ENCODE measurements around the gene FGR.

The FGR gene

DNA sequence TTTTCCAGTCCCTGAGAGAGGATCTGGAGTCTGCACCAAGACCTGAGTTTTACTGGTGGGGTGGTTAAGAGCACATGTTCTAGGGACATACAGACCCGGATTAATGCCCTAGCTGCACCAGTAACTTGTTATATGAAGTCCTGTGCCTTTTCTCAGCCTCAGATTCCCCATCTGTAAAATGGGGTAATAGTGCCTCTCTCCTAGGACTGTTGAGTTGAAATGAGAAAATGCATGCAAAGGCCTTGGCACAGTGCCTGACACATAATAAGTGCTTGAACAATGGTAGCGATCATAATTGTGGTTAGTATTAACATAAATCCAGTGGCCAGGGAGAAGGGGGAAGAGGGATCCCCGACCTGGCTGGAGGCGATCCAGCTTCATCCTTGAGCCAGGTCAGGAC is 43.4 kb downstream of the FGR start:
- DNase-seq (ENCODE audit: low spot score) (no peak), ATAC-seq (ENCODE audit: low read depth) (no peak)
- no peak overlapping the region for H3K4me3 ChIP-seq (ENCODE audit: severe bottlenecking)
- peaks cover 44% of the 10 kb centered on the region for H3K4me1 ChIP-seq (ENCODE audit: insufficient read depth, poor library complexity, severe bottlenecking)
- peaks cover 21% of the 10 kb centered on the region for H3K36me3 ChIP-seq (ENCODE audit: low read depth)
- TF ChIP-seq, protein P1, sequence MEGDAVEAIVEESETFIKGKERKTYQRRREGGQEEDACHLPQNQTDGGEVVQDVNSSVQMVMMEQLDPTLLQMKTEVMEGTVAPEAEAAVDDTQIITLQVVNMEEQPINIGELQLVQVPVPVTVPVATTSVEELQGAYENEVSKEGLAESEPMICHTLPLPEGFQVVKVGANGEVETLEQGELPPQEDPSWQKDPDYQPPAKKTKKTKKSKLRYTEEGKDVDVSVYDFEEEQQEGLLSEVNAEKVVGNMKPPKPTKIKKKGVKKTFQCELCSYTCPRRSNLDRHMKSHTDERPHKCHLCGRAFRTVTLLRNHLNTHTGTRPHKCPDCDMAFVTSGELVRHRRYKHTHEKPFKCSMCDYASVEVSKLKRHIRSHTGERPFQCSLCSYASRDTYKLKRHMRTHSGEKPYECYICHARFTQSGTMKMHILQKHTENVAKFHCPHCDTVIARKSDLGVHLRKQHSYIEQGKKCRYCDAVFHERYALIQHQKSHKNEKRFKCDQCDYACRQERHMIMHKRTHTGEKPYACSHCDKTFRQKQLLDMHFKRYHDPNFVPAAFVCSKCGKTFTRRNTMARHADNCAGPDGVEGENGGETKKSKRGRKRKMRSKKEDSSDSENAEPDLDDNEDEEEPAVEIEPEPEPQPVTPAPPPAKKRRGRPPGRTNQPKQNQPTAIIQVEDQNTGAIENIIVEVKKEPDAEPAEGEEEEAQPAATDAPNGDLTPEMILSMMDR (IDR thresholded peaks at IDR 0.05; ENCODE audit: poor library complexity, severe bottlenecking), result no peak
- no peaks in the 10 kb centered on the region for H3K27me3 ChIP-seq (ENCODE audit: insufficient read depth, poor library complexity, severe bottlenecking)
- H3K9me3 ChIP-seq (ENCODE audit: severe bottlenecking), result no peaks in the 10 kb centered on the region
- H3K27ac ChIP-seq (ENCODE audit: poor library complexity, severe bottlenecking), result peak overlapping the region; percentile 52

DNA sequence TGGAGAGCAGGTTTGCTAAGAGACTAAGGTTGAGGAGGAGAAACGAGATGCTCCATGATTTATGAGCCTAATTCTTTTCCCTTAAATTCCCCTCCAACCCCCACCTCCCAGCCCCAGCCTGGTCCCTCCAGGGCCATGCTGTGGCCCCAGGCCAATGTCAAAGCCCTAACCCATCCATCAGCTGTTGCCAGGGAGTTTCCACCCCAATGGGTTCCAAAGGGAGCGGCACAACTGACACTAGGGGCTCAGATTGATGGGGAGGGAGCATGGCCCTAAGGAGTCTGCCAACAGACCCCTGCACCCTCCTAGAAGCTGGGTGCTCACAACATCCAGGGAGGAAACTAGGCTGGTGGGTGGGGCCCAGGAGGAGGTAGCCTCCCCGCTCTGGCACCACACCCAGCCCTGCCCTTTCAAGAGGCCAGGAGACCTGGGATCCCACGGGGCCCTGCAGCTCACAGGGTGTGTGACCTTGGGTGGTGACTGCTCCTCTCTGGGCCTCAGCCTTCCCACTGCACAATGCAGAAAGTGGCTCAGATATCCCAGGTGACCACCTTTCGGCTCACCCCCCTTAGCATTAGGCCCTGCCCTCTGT is 44.0 kb downstream of the FGR start:
- peaks cover 21% of the 10 kb centered on the region for H3K36me3 ChIP-seq (ENCODE audit: low read depth)
- H3K4me3 ChIP-seq (ENCODE audit: severe bottlenecking), result no peak overlapping the region
- ATAC-seq (ENCODE audit: low read depth), result no peak
- peak overlapping the region; percentile 52 for H3K27ac ChIP-seq (ENCODE audit: poor library complexity, severe bottlenecking)
- H3K27me3 ChIP-seq (ENCODE audit: insufficient read depth, poor library complexity, severe bottlenecking), result no peaks in the 10 kb centered on the region
- TF ChIP-seq, protein P1 (IDR thresholded peaks at IDR 0.05; ENCODE audit: poor library complexity, severe bottlenecking), result no peak
- peaks cover 40% of the 10 kb centered on the region for H3K4me1 ChIP-seq (ENCODE audit: insufficient read depth, poor library complexity, severe bottlenecking)
- no peak for DNase-seq (ENCODE audit: low spot score)
- no peaks in the 10 kb centered on the region for H3K9me3 ChIP-seq (ENCODE audit: severe bottlenecking)

GRCh38 chr1:27589841-27590426 is 45.1 kb downstream of the FGR start:
- Histone ChIP-seq H3K9me3 (ENCODE audit: severe bottlenecking) (no peaks in the 10 kb centered on the region), H3K36me3 (ENCODE audit: low read depth) (peaks cover 21% of the 10 kb centered on the region), H3K4me1 (ENCODE audit: insufficient read depth, poor library complexity, severe bottlenecking) (peaks cover 29% of the 10 kb centered on the region), H3K4me3 (ENCODE audit: severe bottlenecking) (no peak overlapping the region), H3K27ac (ENCODE audit: poor library complexity, severe bottlenecking) (peak overlapping the region; percentile 52), H3K27me3 (ENCODE audit: insufficient read depth, poor library complexity, severe bottlenecking) (no peaks in the 10 kb centered on the region)
- TF ChIP-seq, protein P1 (IDR thresholded peaks at IDR 0.05; ENCODE audit: poor library complexity, severe bottlenecking), result no peak
- ATAC-seq (ENCODE audit: low read depth), result peak; percentile 33
- no peak for DNase-seq (ENCODE audit: low spot score)

- H3K4me1 ChIP-seq (ENCODE audit: insufficient read depth, poor library complexity, severe bottlenecking), result peaks cover 24% of the 10 kb centered on the region
- H3K4me3 ChIP-seq (ENCODE audit: severe bottlenecking), result no peak overlapping the region
- peak overlapping the region; percentile 52 for H3K27ac ChIP-seq (ENCODE audit: poor library complexity, severe bottlenecking)
- no peak for ATAC-seq (ENCODE audit: low read depth)
- TF ChIP-seq, protein P1 (IDR thresholded peaks at IDR 0.05; ENCODE audit: poor library complexity, severe bottlenecking), result no peak
- no peak for DNase-seq (ENCODE audit: low spot score)
- H3K27me3 ChIP-seq (ENCODE audit: insufficient read depth, poor library complexity, severe bottlenecking), result no peaks in the 10 kb centered on the region
- peaks cover 21% of the 10 kb centered on the region for H3K36me3 ChIP-seq (ENCODE audit: low read depth)
- H3K9me3 ChIP-seq (ENCODE audit: severe bottlenecking), result no peaks in the 10 kb centered on the region
These were observed 45.5 kb downstream of the FGR start for GRCh38 chr1:27589441-27589840.

Data from RWPE2 (cell line).